Neuronal stem cell (in vitro differentiated cells): Measurements from ENCODE around the gene OR2T35.
"Not testable (repeated sequence)": the region's sequence is repeated elsewhere in the genome, so short reads cannot be mapped to it uniquely, and the experiment has no call there.

ENCODE experiments used
- DNase-seq: peaks from one replicate; pipeline ENCODE4 v3.0.0-alpha.2; 2013; ENCODE audit warnings: low spot score
- H2AFZ ChIP-seq: one replicate; pipeline ENCODE4 v1.6.1; 2013; ENCODE audit warnings: mild to moderate bottlenecking, low read length, inconsistent platforms
- H2AK5ac ChIP-seq: 2 replicates; pipeline ENCODE4 v1.6.1; 2013; ENCODE audit warnings: low read depth, mild to moderate bottlenecking, inconsistent platforms, low read length, moderate library complexity, mixed read lengths
- H2BK120ac ChIP-seq: 2 replicates; pipeline ENCODE4 v1.6.1; 2013; ENCODE audit warnings: low read depth, mild to moderate bottlenecking, inconsistent platforms, low read length, moderate library complexity, mixed read lengths
- H2BK12ac ChIP-seq: one replicate; pipeline ENCODE4 v1.6.1; 2013; ENCODE audit warnings: low read length, inconsistent platforms
- H2BK15ac ChIP-seq: 2 replicates; pipeline ENCODE4 v1.6.1; 2013; ENCODE audit warnings: mild to moderate bottlenecking, low read length, inconsistent platforms, mixed read lengths
- H2BK5ac ChIP-seq: one replicate; pipeline ENCODE4 v1.6.1; 2013; ENCODE audit warnings: inconsistent platforms, mild to moderate bottlenecking, low read length, moderate library complexity
- H3K14ac ChIP-seq: one replicate; pipeline ENCODE4 v1.6.1; 2013; ENCODE audit warnings: low read length, inconsistent platforms
- H3K18ac ChIP-seq: 2 replicates; pipeline ENCODE4 v1.6.1; 2013; ENCODE audit warnings: low read length, inconsistent platforms
- H3K23ac ChIP-seq: 2 replicates; pipeline ENCODE4 v1.6.1; 2013; ENCODE audit warnings: low read depth, mild to moderate bottlenecking, mixed read lengths, low read length, inconsistent platforms; ENCODE audit not compliant: poor library complexity
- H3K27ac ChIP-seq: replicated peaks from 3 replicates; pipeline ENCODE4 v1.5.1; 2013; ENCODE audit warnings: low read length, inconsistent platforms
- H3K27me3 ChIP-seq, 3 experiments: 2 replicates each; pipeline ENCODE4 v1.6.1; 2013; ENCODE audit warnings: low read length in 3 of 3, mild to moderate bottlenecking in 2 of 3, inconsistent platforms in 1 of 3, low read depth in 1 of 3, mixed read lengths in 1 of 3, moderate library complexity in 1 of 3; ENCODE audit not compliant: control insufficient read depth in 3 of 3, insufficient read depth in 3 of 3
- H3K36me3 ChIP-seq, 2 donors: replicated peaks in 1 of 2; 2 replicates each; pipeline ENCODE4 v1.6.1; 2013; ENCODE audit warnings: low read length in 2 of 2; ENCODE audit not compliant: control insufficient read depth in 2 of 2, insufficient read depth in 2 of 2
- H3K4ac ChIP-seq: 2 replicates; pipeline ENCODE4 v1.6.1; 2013; ENCODE audit warnings: inconsistent platforms, mild to moderate bottlenecking, low read length, moderate library complexity
- H3K4me1 ChIP-seq, 2 donors: 1 replicate in 1 of 2; 2 replicates in 1 of 2; pipeline ENCODE4 v1.6.1; 2013; ENCODE audit warnings: low read length in 2 of 2, low read depth in 1 of 2; ENCODE audit not compliant: control insufficient read depth in 2 of 2, insufficient read depth in 1 of 2
- H3K4me2 ChIP-seq: one replicate; pipeline ENCODE4 v1.6.1; 2013; ENCODE audit warnings: mild to moderate bottlenecking, low read length, inconsistent platforms; ENCODE audit not compliant: insufficient read depth, poor library complexity, severe bottlenecking
- H3K4me3 ChIP-seq, 2 donors: 2 replicates each; pipeline ENCODE4 v1.5.1; 2013; ENCODE audit warnings: low read length in 2 of 2, mild to moderate bottlenecking in 2 of 2, inconsistent platforms in 1 of 2, moderate library complexity in 1 of 2
- H3K79me1 ChIP-seq: one replicate; pipeline ENCODE4 v1.6.1; 2013; ENCODE audit warnings: low read depth, mild to moderate bottlenecking, inconsistent platforms, low read length, moderate library complexity
- H3K9ac ChIP-seq: one replicate; pipeline ENCODE4 v1.6.1; 2013; ENCODE audit warnings: mild to moderate bottlenecking, low read depth, low read length, inconsistent platforms; ENCODE audit not compliant: poor library complexity
- H3K9me3 ChIP-seq, 2 donors: replicated peaks in 1 of 2; 2 replicates each; pipeline versions ENCODE3 to v1.6.1; 2013; ENCODE audit warnings: low read length in 2 of 2, mild to moderate bottlenecking in 2 of 2, inconsistent platforms in 1 of 2, low read depth in 1 of 2, mixed read lengths in 1 of 2, moderate library complexity in 1 of 2; ENCODE audit not compliant: control insufficient read depth in 2 of 2, insufficient read depth in 1 of 2
- H4K8ac ChIP-seq: one replicate; pipeline ENCODE4 v1.6.1; 2013; ENCODE audit warnings: low read depth, mild to moderate bottlenecking, inconsistent platforms, low read length, moderate library complexity
- H4K91ac ChIP-seq: one replicate; pipeline ENCODE4 v1.6.1; 2013; ENCODE audit warnings: low read length, low read depth, mild to moderate bottlenecking, inconsistent platforms; ENCODE audit not compliant: poor library complexity
- WGBS, 2 donors: extraction: QIAGEN DNeasy Blood & Tissue Kit; methylation state at CpG; one replicate each; pipeline ENCODE4 v1.1.7; 2013; ENCODE audit warnings: missing lambda C conversion rate in 2 of 2, mixed read lengths in 1 of 2; ENCODE audit not compliant: insufficient read length in 2 of 2, insufficient replicate concordance in 1 of 2; ENCODE audit errors: extremely low coverage in 2 of 2; 5-methylcytosine and 5-hydroxymethylcytosine counted together

OR2T35 gene

DNA sequence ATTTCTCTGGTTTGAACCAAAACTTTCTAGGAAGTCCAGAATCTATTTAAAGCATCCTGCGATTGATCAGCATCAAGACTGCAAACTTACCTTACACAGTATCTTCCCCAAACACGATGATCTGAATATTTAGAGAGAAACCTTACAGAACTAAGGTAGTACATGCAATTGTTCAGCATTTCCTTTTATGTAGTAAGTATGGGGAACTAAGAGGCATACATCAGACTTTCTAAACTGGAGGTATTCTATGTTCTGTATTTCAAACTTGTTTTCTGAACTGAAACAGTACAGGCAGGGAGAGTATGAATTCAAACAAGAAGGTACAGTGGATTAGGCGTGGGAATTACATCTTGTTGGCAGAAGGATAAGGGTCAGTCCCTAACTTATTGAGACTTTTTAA is 10.3 kb upstream of the OR2T35 start, which contains the start of gene OR2T27:
TSS of gene OR2T27 (minus strand) at position 175 of the 400 bp plus-strand sequence. CDS start 4,644 bp downstream, outside the sequence.
- H3K4me1 ChIP-seq, H3K79me1 ChIP-seq, H2BK15ac ChIP-seq, H3K9ac ChIP-seq, DNase-seq, H2BK120ac ChIP-seq, H3K23ac ChIP-seq, H3K4me3 ChIP-seq, H4K8ac ChIP-seq, H2BK12ac ChIP-seq, H3K14ac ChIP-seq, H3K36me3 ChIP-seq, H3K27me3 ChIP-seq, H3K18ac ChIP-seq, H3K4me2 ChIP-seq, H3K9me3 ChIP-seq, H3K4ac ChIP-seq, H3K27ac ChIP-seq, H4K91ac ChIP-seq, H2BK5ac ChIP-seq, H2AFZ ChIP-seq, H2AK5ac ChIP-seq: not testable (repeated sequence)
- no CpG with 5 or more reads among the region's 3 CpGs for WGBS, 2 donors

DNA sequence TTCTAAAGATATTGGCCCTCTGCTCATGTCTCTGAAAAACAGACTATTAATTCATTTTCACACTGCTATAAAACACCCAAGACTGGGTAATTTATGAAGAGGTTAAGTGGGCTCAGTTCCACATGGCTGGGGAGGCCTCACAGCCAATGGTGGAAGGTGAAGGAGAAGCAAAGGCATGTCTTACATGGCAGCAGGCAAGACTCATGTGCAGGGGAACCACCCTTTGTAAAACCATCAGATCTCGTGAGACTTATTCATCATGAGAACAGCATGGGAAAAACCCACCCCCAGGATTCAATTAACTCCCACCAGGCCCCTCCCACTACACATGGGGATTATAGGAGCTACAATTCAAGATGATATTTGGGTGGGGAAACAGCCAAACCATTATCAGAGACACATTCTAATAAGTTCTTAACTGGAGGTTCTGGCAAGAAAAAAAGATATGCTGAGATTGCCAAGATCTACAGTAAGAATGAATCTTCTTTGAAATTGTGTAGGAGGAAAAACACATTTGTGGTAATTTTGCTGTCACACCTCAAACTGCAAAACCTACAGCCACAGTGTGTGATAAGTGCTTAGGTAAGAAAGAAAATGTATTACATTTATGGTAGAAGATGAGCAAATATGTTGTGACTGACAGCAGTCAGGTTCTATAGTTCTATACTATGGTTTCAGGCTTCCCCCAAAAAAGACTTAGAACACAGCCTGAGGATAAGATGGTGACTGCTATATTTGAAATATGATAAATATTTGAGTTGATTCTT is 3.9 kb upstream of the OR2T35 start:
- H2BK120ac ChIP-seq: not testable (repeated sequence)
- WGBS, 2 donors: no CpG with 5 or more reads among the region's 1 CpG

DNA sequence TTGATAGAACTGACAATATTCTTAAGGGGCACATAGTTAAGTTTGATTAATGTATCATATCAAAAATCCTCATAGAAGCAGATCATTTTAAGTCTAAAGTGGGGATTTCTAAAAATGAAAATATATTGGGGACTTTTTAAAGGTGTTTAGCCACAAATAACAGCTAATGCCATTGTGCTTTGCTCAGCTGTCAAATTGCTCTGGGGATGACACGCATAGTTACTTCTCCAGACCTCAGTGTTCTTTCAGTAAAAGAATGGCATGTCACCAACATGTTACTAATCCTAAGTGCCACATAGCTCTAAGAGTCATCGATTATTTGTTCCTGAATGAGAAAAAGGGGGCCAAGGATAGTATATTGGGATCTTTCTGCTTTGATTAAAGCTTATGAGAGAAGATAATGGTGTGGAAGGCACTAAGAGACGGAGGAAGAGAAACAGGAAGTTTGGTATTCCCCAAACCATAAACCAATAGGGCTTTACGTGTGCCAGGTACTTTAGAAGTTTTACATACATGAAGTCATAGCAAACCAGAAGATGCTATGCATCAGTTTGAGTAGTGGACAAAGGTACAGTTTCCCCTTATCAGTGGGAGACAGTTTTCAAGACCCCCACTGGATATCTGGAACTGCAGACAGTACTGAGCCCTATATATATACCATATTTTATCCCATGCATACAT is 2.0 kb downstream of the OR2T35 start:
- H3K18ac ChIP-seq, H2BK5ac ChIP-seq, H3K23ac ChIP-seq, H3K27me3 ChIP-seq, H3K4me2 ChIP-seq, H3K4me3 ChIP-seq, H4K91ac ChIP-seq, H2BK120ac ChIP-seq, H3K9ac ChIP-seq, H2AFZ ChIP-seq, H2AK5ac ChIP-seq, H3K9me3 ChIP-seq, H2BK12ac ChIP-seq, H3K14ac ChIP-seq, H4K8ac ChIP-seq, H3K27ac ChIP-seq, H3K4ac ChIP-seq, H2BK15ac ChIP-seq, DNase-seq, H3K36me3 ChIP-seq, H3K79me1 ChIP-seq, H3K4me1 ChIP-seq: not testable (repeated sequence)
- WGBS, 2 donors: no CpG with 5 or more reads among the region's 4 CpGs

More for the DNA sequence above, 3.9 kb upstream of the OR2T35 start:
- not testable (repeated sequence) for H3K4me1 ChIP-seq, H3K9me3 ChIP-seq, H3K27ac ChIP-seq, H2BK12ac ChIP-seq, H4K91ac ChIP-seq, H3K36me3 ChIP-seq, H3K27me3 ChIP-seq, H2AK5ac ChIP-seq, DNase-seq, H3K23ac ChIP-seq, H2AFZ ChIP-seq, H3K79me1 ChIP-seq, H3K14ac ChIP-seq, H4K8ac ChIP-seq, H3K18ac ChIP-seq, H3K4me3 ChIP-seq, H3K4me2 ChIP-seq, H2BK5ac ChIP-seq, H3K4ac ChIP-seq, H2BK15ac ChIP-seq, H3K9ac ChIP-seq

DNA sequence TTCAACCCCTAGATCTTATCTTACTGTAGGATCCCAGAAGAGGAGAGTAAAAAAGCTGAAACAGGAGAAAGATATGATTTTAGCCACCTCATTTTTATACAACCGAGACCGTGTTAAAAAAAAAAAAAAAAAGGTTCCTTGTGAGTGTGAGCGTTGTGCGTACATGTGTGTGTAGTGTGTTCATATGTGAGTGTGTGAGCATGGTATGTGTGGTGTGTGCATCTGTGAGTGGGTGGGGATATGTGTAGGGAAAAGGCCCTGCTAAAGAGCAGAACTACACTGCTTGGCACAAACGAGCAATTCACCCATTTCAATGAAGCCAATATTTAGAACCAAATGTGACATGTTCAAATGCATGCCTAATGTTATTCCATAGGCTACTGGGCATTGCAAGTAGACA is 3.5 kb downstream of the OR2T35 start:
- not testable (repeated sequence) for H2AFZ ChIP-seq, DNase-seq, H2AK5ac ChIP-seq, H3K9ac ChIP-seq, H3K4me3 ChIP-seq, H3K79me1 ChIP-seq, H4K8ac ChIP-seq, H3K4ac ChIP-seq, H3K27ac ChIP-seq, H2BK15ac ChIP-seq, H3K18ac ChIP-seq, H2BK5ac ChIP-seq, H3K14ac ChIP-seq, H4K91ac ChIP-seq, H2BK120ac ChIP-seq, H3K4me2 ChIP-seq, H3K9me3 ChIP-seq, H3K36me3 ChIP-seq, H3K27me3 ChIP-seq, H3K4me1 ChIP-seq, H3K23ac ChIP-seq, H2BK12ac ChIP-seq
- no CpG with 5 or more reads among the region's 5 CpGs for WGBS, 2 donors
